H1 (cell line): ENCODE data around the gene NHSL2. TPM values are rescaled to one million over a fixed set of nuclear protein-coding genes. Genes with fewer than 3 reads are reported as not detected.

Source experiments
- CTCF ChIA-PET: fragments of 300-600 bp; sonication (Branson Sonifier 250); formaldehyde crosslinking; loops from one replicate; lab custom pipeline; 2021; ENCODE audit not compliant: partially characterized antibody; lab: Charles Lee
- POLR2A ChIA-PET: fragments of 300-600 bp; sonication (Branson Sonifier 250); formaldehyde crosslinking; loops from one replicate; lab custom pipeline; 2021; ENCODE audit warnings: inconsistent platforms; ENCODE audit not compliant: partially characterized antibody; lab: Charles Lee
- DNase-seq, 2 experiments: peaks; one replicate each; pipeline versions ENCODE4 v3.0.0 to v3.0.0-alpha.2; 2010 to 2022; ENCODE audit warnings: low spot score in 2 of 2, low read depth in 1 of 2, mixed read lengths in 1 of 2
- FAIRE-seq: peaks from 2 replicates; lab custom pipeline; 2011; peaks lifted over from hg19 to GRCh38; lab: Jason Lieb, UNC
- H2AFZ ChIP-seq: 2 replicates; pipeline ENCODE4 v1.8.1; 2012; ENCODE audit warnings: low read length, inconsistent platforms
- H2AK5ac ChIP-seq: 2 replicates; pipeline ENCODE4 v1.6.1; 2013; ENCODE audit warnings: low read depth, low read length
- H2BK120ac ChIP-seq: replicated peaks from 2 replicates; pipeline ENCODE3; 2013; ENCODE audit warnings: low read depth, low read length, inconsistent platforms
- H2BK12ac ChIP-seq: 2 replicates; pipeline ENCODE4 v1.6.1; 2013; ENCODE audit warnings: low read depth, low read length
- H2BK15ac ChIP-seq: 2 replicates; pipeline ENCODE4 v1.6.1; 2013; ENCODE audit warnings: low read length
- H2BK20ac ChIP-seq: 2 replicates; pipeline ENCODE4 v1.6.1; 2013; ENCODE audit warnings: low read length
- H2BK5ac ChIP-seq: 2 replicates; pipeline ENCODE4 v1.6.1; 2013; ENCODE audit warnings: low read depth, low read length
- H3K14ac ChIP-seq: 2 replicates; pipeline ENCODE4 v1.6.1; 2013; ENCODE audit warnings: inconsistent platforms; ENCODE audit not compliant: insufficient read length
- H3K18ac ChIP-seq: 2 replicates; pipeline ENCODE4 v1.6.1; 2013; ENCODE audit warnings: low read length; ENCODE audit errors: extremely low read depth
- H3K23ac ChIP-seq: 2 replicates; pipeline ENCODE4 v1.6.1; 2013; ENCODE audit warnings: inconsistent platforms; ENCODE audit not compliant: insufficient read length
- H3K23me2 ChIP-seq: 2 replicates; pipeline ENCODE4 v1.6.1; 2013; ENCODE audit warnings: low read depth, low read length
- H3K27ac ChIP-seq: 2 replicates; pipeline ENCODE4 v1.6.1; 2011; ENCODE audit warnings: low read depth, low read length, inconsistent platforms
- H3K27me3 ChIP-seq, 4 experiments: replicated peaks in 1 of 4; 1 replicate in 1 of 4; 2 replicates in 3 of 4; pipeline versions ENCODE4 v1.6.1 to v1.8.1; 2011 to 2013; ENCODE audit warnings: low read length in 3 of 4, mild to moderate bottlenecking in 3 of 4, inconsistent platforms in 2 of 4, mixed read lengths in 2 of 4, moderate library complexity in 1 of 4; ENCODE audit not compliant: control insufficient read depth in 3 of 4, insufficient read depth in 3 of 4; ENCODE audit errors: extremely low read depth in 1 of 4
- H3K36me3 ChIP-seq, 4 experiments: 2 replicates each; pipeline versions ENCODE4 v1.6.1 to v1.8.1; 2011 to 2013; ENCODE audit warnings: mild to moderate bottlenecking in 4 of 4, low read length in 3 of 4, moderate library complexity in 2 of 4, control low read depth in 1 of 4, inconsistent platforms in 1 of 4; ENCODE audit not compliant: insufficient read depth in 4 of 4, control insufficient read depth in 2 of 4
- H3K4ac ChIP-seq: replicated peaks from 2 replicates; pipeline ENCODE3; 2013; ENCODE audit warnings: low read length, low read depth, mixed read lengths, inconsistent platforms; ENCODE audit not compliant: insufficient read length
- H3K4me1 ChIP-seq, 4 experiments: replicated peaks in 1 of 4; 1 replicate in 1 of 4; 2 replicates in 3 of 4; pipeline versions ENCODE4 v1.6.1 to v1.8.1; 2011 to 2013; ENCODE audit warnings: low read length in 3 of 4, inconsistent platforms in 2 of 4, mixed read lengths in 1 of 4; ENCODE audit not compliant: insufficient read depth in 4 of 4, control insufficient read depth in 3 of 4
- H3K4me2 ChIP-seq, 2 experiments: 2 replicates each; pipeline versions ENCODE4 v1.6.1 to v1.8.1; 2011 to 2013; ENCODE audit warnings: low read depth in 2 of 2, low read length in 2 of 2, control low read depth in 1 of 2, inconsistent platforms in 1 of 2, mild to moderate bottlenecking in 1 of 2; ENCODE audit not compliant: insufficient read depth in 1 of 2
- H3K4me3 ChIP-seq, 4 experiments: fragments of 200-600, 300-600 bp in 1 of 4; sonication (generic), shearing (Covaris generic), sonication (Bioruptor Twin) in 1 of 4; 2 replicates each; pipeline versions ENCODE4 v1.5.1 to v1.8.1; 2011 to 2016; ENCODE audit warnings: low read length in 4 of 4, low read depth in 3 of 4, control low read depth in 2 of 4, inconsistent platforms in 2 of 4, mild to moderate bottlenecking in 2 of 4, mixed read lengths in 1 of 4, moderate library complexity in 1 of 4; ENCODE audit not compliant: insufficient read depth in 2 of 4; ENCODE audit errors: extremely low read depth in 1 of 4
- H3K56ac ChIP-seq: replicated peaks from 2 replicates; pipeline ENCODE3; 2013; ENCODE audit warnings: low read depth, mild to moderate bottlenecking, mixed read lengths, low read length, inconsistent platforms; ENCODE audit not compliant: insufficient read length
- H3K79me1 ChIP-seq: 2 replicates; pipeline ENCODE4 v1.6.1; 2013; ENCODE audit warnings: low read depth, low read length, control low read depth
- H3K79me2 ChIP-seq, 2 experiments: 2 replicates each; pipeline versions ENCODE4 v1.6.1 to v1.8.1; 2012 to 2013; ENCODE audit warnings: low read length in 2 of 2, mild to moderate bottlenecking in 2 of 2, inconsistent platforms in 1 of 2; ENCODE audit not compliant: insufficient read depth in 2 of 2, control insufficient read depth in 1 of 2
- H3K9ac ChIP-seq, 4 experiments: replicated peaks in 1 of 4; 1 replicate in 1 of 4; 2 replicates in 3 of 4; pipeline versions ENCODE4 v1.6.1 to v1.8.1; 2011 to 2013; ENCODE audit warnings: low read depth in 3 of 4, low read length in 3 of 4, control low read depth in 2 of 4, mild to moderate bottlenecking in 2 of 4, moderate library complexity in 2 of 4, inconsistent platforms in 1 of 4; ENCODE audit errors: extremely low read depth in 1 of 4
- H3K9me3 ChIP-seq, 2 experiments: 2 replicates each; pipeline versions ENCODE4 v1.6.1 to v1.8.1; 2012 to 2013; ENCODE audit warnings: mild to moderate bottlenecking in 2 of 2, moderate library complexity in 2 of 2, control low read depth in 1 of 2, inconsistent platforms in 1 of 2, low read depth in 1 of 2, low read length in 1 of 2, mixed read lengths in 1 of 2; ENCODE audit not compliant: insufficient read depth in 2 of 2
- H4K20me1 ChIP-seq, 2 experiments: replicated peaks in 1 of 2; 2 replicates each; pipeline versions ENCODE3 to v1.8.1; 2011 to 2013; ENCODE audit warnings: inconsistent platforms in 2 of 2, low read length in 2 of 2, mild to moderate bottlenecking in 1 of 2; ENCODE audit not compliant: insufficient read depth in 2 of 2, control insufficient read depth in 1 of 2
- H4K5ac ChIP-seq: 2 replicates; pipeline ENCODE4 v1.6.1; 2013; ENCODE audit warnings: low read length, low read depth, mixed read lengths, inconsistent platforms; ENCODE audit not compliant: insufficient read length
- H4K8ac ChIP-seq: 2 replicates; pipeline ENCODE4 v1.8.0; 2013; ENCODE audit warnings: mild to moderate bottlenecking, moderate library complexity, low read length, inconsistent platforms; ENCODE audit not compliant: insufficient read depth; ENCODE audit errors: extremely low read depth
- H4K91ac ChIP-seq: replicated peaks from 2 replicates; pipeline ENCODE3; 2013; ENCODE audit warnings: low read length, mixed read lengths, inconsistent platforms; ENCODE audit not compliant: insufficient read length
- RAD21 ChIP-seq, 2 experiments: IDR thresholded peaks in 1 of 2; conservative IDR thresholded peaks in 1 of 2; 2 replicates each; pipeline ENCODE4 v1.6.1; 2011; ENCODE audit warnings: low read depth in 2 of 2, low read length in 2 of 2, improper control_type of control experiment in 1 of 2, inconsistent platforms in 1 of 2, mild to moderate bottlenecking in 1 of 2, moderate library complexity in 1 of 2
- WGBS, 2 experiments: shearing (Covaris generic) in 1 of 2; methylation state at CpG; one replicate each; pipeline versions ENCODE4 v1.1.6 to v1.1.7; 2013 to 2015; ENCODE audit warnings: low lambda C conversion rate in 2 of 2, mixed read lengths in 2 of 2, inconsistent platforms in 1 of 2, low coverage in 1 of 2, missing lambda C conversion rate in 1 of 2; ENCODE audit not compliant: insufficient replicate concordance in 2 of 2, insufficient coverage in 1 of 2, insufficient read length in 1 of 2; ENCODE audit errors: extremely low coverage in 1 of 2, missing lambda C conversion rate in 1 of 2; 5-methylcytosine and 5-hydroxymethylcytosine counted together
- polyA plus RNA-seq, 7 experiments: library from polyadenylated mRNA; depleted of rRNA in 3 of 7; stranded (reverse) in 5 of 7; unstranded in 2 of 7; fragments of >200 nt in 5 of 7; fragments of 200-250 nt in 2 of 7; gene quantifications; 1 replicate in 5 of 7; 2 replicates in 1 of 7; 4 replicates in 1 of 7; pipeline versions ENCODE4 v1.2.1 to v1.2.3, GENCODE V29; 2011 to 2013; ENCODE audit warnings: missing spikeins in 2 of 7, mixed read lengths in 2 of 7
- total RNA-seq: library from RNA; stranded (reverse); fragmentation: NEBNext Ultra II Directional; extraction: Animal tissue kit (Norgen Biotek cat#: 25700); gene quantifications from 2 replicates; pipeline ENCODE4 v1.2.1, GENCODE V29; 2021

NHSL2 gene
- total and polyA plus RNA-seq, 2 of the 8 experiments (the other 6 are each of a cell fraction or from before 2014, with no cell fraction given), result 3.7 to 7.2 TPM

DNA sequence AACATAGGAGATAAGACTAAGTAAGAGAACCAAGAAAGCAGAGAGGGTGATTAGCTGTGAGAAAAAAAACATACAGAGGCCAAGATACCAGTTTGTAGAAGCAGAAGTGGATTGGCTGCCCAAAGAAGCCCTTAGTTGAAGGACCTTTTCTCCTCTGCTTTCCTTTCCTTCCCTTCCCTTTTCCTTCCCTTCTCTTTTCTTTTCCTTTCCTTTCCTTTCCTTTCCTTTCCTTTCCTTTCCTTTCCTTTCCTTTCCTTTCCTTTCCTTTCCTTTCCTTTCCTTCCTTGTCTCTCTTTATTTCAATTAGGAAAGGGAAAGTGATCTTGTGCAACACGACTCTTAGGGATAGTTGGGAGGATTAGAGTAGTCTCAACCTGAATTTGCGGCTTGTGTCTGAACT, 128.2 kb downstream of the NHSL2 start:
- Histone ChIP-seq H3K79me1 (no peaks in the 10 kb centered on the region), H2BK12ac (no peak overlapping the region), H3K23me2 (no peaks in the 10 kb centered on the region), H3K56ac (no peak overlapping the region), H2BK20ac (no peak overlapping the region), H2BK120ac (no peak overlapping the region), H3K27me3 (no peaks in the 10 kb centered on the region), H3K9ac (no peak overlapping the region), H3K9me3 (no peaks in the 10 kb centered on the region), H3K4me1 (no peaks in the 10 kb centered on the region), H4K91ac (no peak overlapping the region), H3K4me2 (no peak overlapping the region), H3K18ac (no peak overlapping the region), H2BK15ac (no peak overlapping the region), H3K23ac (no peak overlapping the region), H2BK5ac (no peak overlapping the region), H3K27ac (no peak overlapping the region), H3K79me2 (no peaks in the 10 kb centered on the region), H3K14ac (no peak overlapping the region), H2AK5ac (no peak overlapping the region), H2AFZ (no peak overlapping the region), H3K4me3 (no peak overlapping the region), H4K20me1 (no peaks in the 10 kb centered on the region), H4K8ac (no peak overlapping the region), H3K4ac (no peak overlapping the region), H4K5ac (no peak overlapping the region), H3K36me3 (no peaks in the 10 kb centered on the region)
- POLR2A ChIA-PET, result no interaction called here
- CTCF ChIA-PET, result interaction anchor here (1.1 to 1.4 kb wide), 2 partner anchors 14 to 89 kb away, joined by 3 read pairs; no protein-coding TSS in a partner anchor
- DNase-seq (no peak), FAIRE-seq (no peak)
- WGBS, 2 experiments, result 100% methylated on average over 1 of the region's 2 CpGs; no CpG with 5 or more reads in 1 of the 2 experiments
- no peak for TF ChIP-seq RAD21 (IDR thresholded peaks at IDR 0.05 in 1 of 2, conservative IDR thresholded peaks at IDR 0.05 in 1 of 2; ENCODE audit: low read depth in 2 of 2, low read length in 2 of 2)
